ENCODE data around the gene CACNB3. TPM values are rescaled to one million over a fixed set of nuclear protein-coding genes. Genes with fewer than 3 reads are reported as not detected.
A peak's percentile ranks its signal among the peaks of the same experiment; 100 is the strongest.

CACNB3 gene
- total RNA-seq, 1 experiment from 2014 or later, result 7.0 TPM

- Mint-ChIP-seq H3K27me3 (ENCODE audit: insufficient read depth, unreplicated experiment) (no peaks in the 10 kb centered on the region), H3K4me1 (ENCODE audit: insufficient read depth, unreplicated experiment) (peaks cover 24% of the 10 kb centered on the region), H3K27ac (ENCODE audit: low read depth, unreplicated experiment) (peak overlapping the region; percentile 75), H3K9me3 (ENCODE audit: unreplicated experiment) (no peaks in the 10 kb centered on the region), H3K36me3 (ENCODE audit: insufficient read depth, unreplicated experiment) (no peaks in the 10 kb centered on the region), H3K4me3 (ENCODE audit: unreplicated experiment) (peak overlapping the region; percentile 85)
- DNase-seq (ENCODE audit: unreplicated experiment), result peak; percentile 77
- peak; percentile 97 for TF ChIP-seq CTCF (IDR thresholded peaks at IDR 0.05; ENCODE audit: unreplicated experiment)
- ChIA-PET CTCF (interaction anchor here (0.5 to 3.7 kb wide), 32 partner anchors 11 to 1189 kb away, joined by 3 to 46 read pairs (median 4); partner anchors contain the start of genes ARF3 and DDX23), POLR2A (interaction anchor here (0.6 to 5.4 kb wide), 23 partner anchors 8 to 1582 kb away, joined by 3 to 45 read pairs (median 4); partner anchors contain the start of genes ADCY6, CCNT1, DDX23 and KANSL2)
- no TSS peak for BruUV-seq (replicated peaks)
- intact Hi-C loops (cut with micrococcal nuclease), result no loop called here
These were observed 3.8 kb upstream of the CACNB3 start for GRCh38 chr12:48814262-48815125.

- no TSS peak for BruUV-seq (replicated peaks)
- no peaks in the 10 kb centered on the region for H3K27me3 Mint-ChIP-seq (ENCODE audit: insufficient read depth, unreplicated experiment)
- no peak for TF ChIP-seq CTCF (IDR thresholded peaks at IDR 0.05; ENCODE audit: unreplicated experiment)
- H3K27ac Mint-ChIP-seq (ENCODE audit: low read depth, unreplicated experiment), result peak overlapping the region; percentile 75
- intact Hi-C loops (cut with micrococcal nuclease), result no loop called here
- peak overlapping the region; percentile 85 for H3K4me3 Mint-ChIP-seq (ENCODE audit: unreplicated experiment)
- DNase-seq (ENCODE audit: unreplicated experiment), result peak; percentile 90
- ChIA-PET POLR2A (interaction anchor here (0.6 to 5.4 kb wide), 24 partner anchors 8 to 1581 kb away, joined by 3 to 45 read pairs (median 4); partner anchors contain the start of genes ADCY6, ARF3, CCNT1 and DDX23), CTCF (interaction anchor here (0.6 to 3.7 kb wide), 35 partner anchors 10 to 1604 kb away, joined by 3 to 46 read pairs (median 4); partner anchors contain the start of genes ARF3 and DDX23)
- no peaks in the 10 kb centered on the region for H3K36me3 Mint-ChIP-seq (ENCODE audit: insufficient read depth, unreplicated experiment)
- no peaks in the 10 kb centered on the region for H3K9me3 Mint-ChIP-seq (ENCODE audit: unreplicated experiment)
- peaks cover 24% of the 10 kb centered on the region for H3K4me1 Mint-ChIP-seq (ENCODE audit: insufficient read depth, unreplicated experiment)
These were observed 2.9 kb upstream of the CACNB3 start for GRCh38 chr12:48815126-48816110.

GRCh38 chr12:48816143-48816854 is 2.0 kb upstream of the CACNB3 start:
- no TSS peak for BruUV-seq (replicated peaks)
- TF ChIP-seq CTCF (IDR thresholded peaks at IDR 0.05; ENCODE audit: unreplicated experiment), result no peak
- Mint-ChIP-seq H3K36me3 (ENCODE audit: insufficient read depth, unreplicated experiment) (no peaks in the 10 kb centered on the region), H3K27me3 (ENCODE audit: insufficient read depth, unreplicated experiment) (no peaks in the 10 kb centered on the region), H3K27ac (ENCODE audit: low read depth, unreplicated experiment) (no peak overlapping the region), H3K4me1 (ENCODE audit: insufficient read depth, unreplicated experiment) (peaks cover 22% of the 10 kb centered on the region), H3K4me3 (ENCODE audit: unreplicated experiment) (peak overlapping the region; percentile 85), H3K9me3 (ENCODE audit: unreplicated experiment) (no peaks in the 10 kb centered on the region)
- intact Hi-C loops (cut with micrococcal nuclease), result no loop called here
- DNase-seq (ENCODE audit: unreplicated experiment), result peak; percentile 30
- POLR2A ChIA-PET, result interaction anchor here (0.6 to 5.4 kb wide), 9 partner anchors 12 to 1027 kb away, joined by 3 to 45 read pairs (median 4); partner anchors contain the start of genes ADCY6, ARF3, BCDIN3D and DDX23
- CTCF ChIA-PET, result interaction anchor here (0.6 to 2.6 kb wide), 13 partner anchors 9 to 1604 kb away, joined by 3 to 46 read pairs (median 5); partner anchors contain the start of gene DDX23

Data from MCF 10A (cell line).